ENCODE results near the gene DEUP1. TPM values are rescaled to one million over a fixed set of nuclear protein-coding genes. Genes with fewer than 3 reads are reported as not detected.
"Not testable (repeated sequence)": the region's sequence is repeated elsewhere in the genome, so short reads cannot be mapped to it uniquely, and the experiment has no call there.

Gene DEUP1
- total and polyA plus RNA-seq, 12 donors, result 0.76 TPM; not detected in 11

DNA sequence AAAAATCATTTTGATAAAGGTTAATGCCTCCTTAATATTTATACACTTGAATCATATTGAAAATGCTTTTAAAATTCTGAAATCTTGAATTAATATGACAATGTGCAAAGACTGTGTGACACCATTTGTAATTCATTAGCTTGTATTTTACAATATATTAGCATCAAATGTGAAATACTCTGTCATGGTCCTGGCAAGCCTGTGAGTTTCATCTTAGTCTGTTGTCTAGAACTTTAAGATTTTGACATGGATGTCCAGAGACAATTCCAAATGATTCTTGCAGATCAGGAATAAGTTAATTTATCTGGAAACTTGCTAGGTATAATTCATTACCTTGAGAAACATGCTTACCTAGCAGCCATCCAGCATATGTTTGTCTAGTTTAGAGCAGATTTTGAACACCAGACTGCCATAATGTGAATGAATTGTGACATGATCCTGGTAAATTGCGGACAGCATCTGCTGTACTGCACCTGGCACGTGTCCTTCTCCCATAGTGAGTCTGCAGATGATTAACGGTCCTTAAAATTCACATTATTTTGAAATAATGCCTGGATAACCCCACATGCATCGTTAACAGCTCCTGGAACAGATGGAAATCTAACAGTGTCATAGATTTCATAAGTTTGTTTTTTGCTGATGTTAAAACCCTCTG, 34.5 kb upstream of the DEUP1 start:
- ATAC-seq, result no peak
- Histone ChIP-seq H3K27me3 (no peaks in the 10 kb centered on the region), H3K36me3 (no peaks in the 10 kb centered on the region), H3K9me3 (no peaks in the 10 kb centered on the region), H3K4me1 (no peaks in the 10 kb centered on the region), H3K4me3 (no peak overlapping the region), H3K27ac (no peak overlapping the region)
- TF ChIP-seq, protein P1, sequence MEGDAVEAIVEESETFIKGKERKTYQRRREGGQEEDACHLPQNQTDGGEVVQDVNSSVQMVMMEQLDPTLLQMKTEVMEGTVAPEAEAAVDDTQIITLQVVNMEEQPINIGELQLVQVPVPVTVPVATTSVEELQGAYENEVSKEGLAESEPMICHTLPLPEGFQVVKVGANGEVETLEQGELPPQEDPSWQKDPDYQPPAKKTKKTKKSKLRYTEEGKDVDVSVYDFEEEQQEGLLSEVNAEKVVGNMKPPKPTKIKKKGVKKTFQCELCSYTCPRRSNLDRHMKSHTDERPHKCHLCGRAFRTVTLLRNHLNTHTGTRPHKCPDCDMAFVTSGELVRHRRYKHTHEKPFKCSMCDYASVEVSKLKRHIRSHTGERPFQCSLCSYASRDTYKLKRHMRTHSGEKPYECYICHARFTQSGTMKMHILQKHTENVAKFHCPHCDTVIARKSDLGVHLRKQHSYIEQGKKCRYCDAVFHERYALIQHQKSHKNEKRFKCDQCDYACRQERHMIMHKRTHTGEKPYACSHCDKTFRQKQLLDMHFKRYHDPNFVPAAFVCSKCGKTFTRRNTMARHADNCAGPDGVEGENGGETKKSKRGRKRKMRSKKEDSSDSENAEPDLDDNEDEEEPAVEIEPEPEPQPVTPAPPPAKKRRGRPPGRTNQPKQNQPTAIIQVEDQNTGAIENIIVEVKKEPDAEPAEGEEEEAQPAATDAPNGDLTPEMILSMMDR (IDR thresholded peaks at IDR 0.05), result no peak
- intact Hi-C loops (cut with DNase I), result no loop called here
- DNase-seq, result no peak
- WGBS, 2 donors, result 76 to 77% methylated on average over 4 of the region's 4 CpGs

DNA sequence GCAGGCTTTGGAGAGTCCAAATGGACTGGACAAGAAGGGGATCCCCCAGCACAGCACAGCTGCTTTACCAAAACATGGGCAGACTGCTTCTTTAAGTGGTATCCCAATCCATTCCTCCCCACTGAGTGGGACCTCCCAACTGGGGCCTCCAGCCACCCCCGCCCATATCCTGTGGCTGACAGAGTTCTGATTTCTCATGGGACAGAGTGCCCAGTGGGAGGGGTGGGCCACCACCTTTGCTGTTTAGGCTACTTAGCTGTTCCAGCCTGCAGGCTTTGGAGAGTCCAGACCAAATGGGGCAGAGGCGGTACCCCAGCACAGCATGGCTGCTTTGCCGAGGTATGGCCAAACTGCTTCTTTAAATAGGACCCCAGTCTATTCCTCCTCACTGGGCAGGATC, 26.9 kb upstream of the DEUP1 start:
- Histone ChIP-seq H3K27me3 (peaks cover 0 to 3% (median 0%) of the 10 kb centered on the region in 7 donors), H3K4me3 (no peak overlapping the region), H3K36me3 (no peaks in the 10 kb centered on the region), H3K9me3 (peaks cover 0 to 11% (median 4%) of the 10 kb centered on the region in 11 donors), H3K4me1 (no peaks in the 10 kb centered on the region), H3K27ac (no peak overlapping the region)
- WGBS, 2 donors, result 83 to 89% methylated on average over 3 of the region's 3 CpGs
- ATAC-seq (no peak), DNase-seq (no peak)
- TF ChIP-seq, protein P1 (IDR thresholded peaks at IDR 0.05), result no peak
- intact Hi-C loops (cut with DNase I), result no loop called here

DNA sequence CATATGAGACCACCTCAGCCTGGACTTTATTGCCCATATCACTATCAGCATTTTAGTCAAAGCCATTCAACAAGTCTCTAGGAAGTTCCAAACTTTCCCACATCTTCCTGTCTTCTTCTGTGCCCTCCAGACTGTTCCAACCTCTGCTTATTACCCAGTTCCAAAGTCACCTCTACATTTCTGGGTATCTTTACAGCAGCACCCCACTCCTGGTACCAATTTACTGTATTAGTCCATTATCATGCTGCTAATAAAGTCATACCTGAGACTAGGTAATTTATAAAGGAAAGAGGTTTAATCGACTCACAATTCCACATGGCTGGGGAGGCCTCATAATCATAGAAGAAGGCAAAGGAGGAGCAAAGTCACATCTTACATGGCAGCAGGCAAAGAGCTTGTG, 16.1 kb upstream of the DEUP1 start:
- H3K4me3 ChIP-seq; intact Hi-C loops (cut with DNase I); DNase-seq; H3K4me1 ChIP-seq; H3K36me3 ChIP-seq; H3K27ac ChIP-seq; H3K27me3 ChIP-seq; ATAC-seq: not testable (repeated sequence)
- WGBS, 2 donors, result 86 to 97% methylated on average over 1 of the region's 1 CpG
- peaks cover 0 to 47% (median 4%) of the 10 kb centered on the region in 11 donors for H3K9me3 ChIP-seq

DNA sequence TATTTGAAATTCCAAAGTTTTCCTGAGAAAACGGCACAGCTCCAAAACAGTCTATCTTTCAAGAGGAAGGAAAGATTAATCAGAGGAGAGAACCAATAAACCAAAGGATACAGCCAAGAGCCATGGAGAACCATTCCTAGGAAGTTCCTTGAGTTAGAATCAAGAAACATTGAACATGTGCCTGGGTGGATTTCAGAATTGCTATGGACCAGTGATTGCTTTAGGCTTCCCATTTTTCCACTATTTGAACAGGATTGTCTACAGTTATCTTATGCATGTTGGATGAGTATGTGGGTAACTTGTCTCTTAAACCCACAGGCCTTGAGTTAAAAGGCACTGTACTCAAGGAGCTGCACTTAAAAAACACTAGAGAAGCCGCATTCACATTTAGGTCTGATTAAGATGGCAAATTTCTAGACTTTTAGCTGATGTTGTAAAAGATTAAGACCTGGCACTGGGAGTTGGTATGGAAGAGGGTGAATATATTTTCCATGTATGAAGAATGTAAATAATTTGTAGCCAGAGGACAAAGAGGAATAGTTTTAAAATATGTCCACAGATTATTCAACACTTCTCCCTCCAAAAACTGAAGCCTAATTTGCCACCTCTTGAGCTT, 11.2 kb upstream of the DEUP1 start:
- intact Hi-C loops (cut with DNase I), result no loop called here
- Histone ChIP-seq H3K4me1 (no peaks in the 10 kb centered on the region), H3K27me3 (no peaks in the 10 kb centered on the region), H3K9me3 (peaks cover 0 to 32% (median 5%) of the 10 kb centered on the region in 11 donors), H3K4me3 (no peak overlapping the region), H3K27ac (no peak overlapping the region), H3K36me3 (no peaks in the 10 kb centered on the region)
- no peak for ATAC-seq
- 40 to 89% methylated on average over 2 of the region's 2 CpGs for WGBS, 2 donors
- TF ChIP-seq, protein P1 (IDR thresholded peaks at IDR 0.05), result no peak
- no peak for DNase-seq

DNA sequence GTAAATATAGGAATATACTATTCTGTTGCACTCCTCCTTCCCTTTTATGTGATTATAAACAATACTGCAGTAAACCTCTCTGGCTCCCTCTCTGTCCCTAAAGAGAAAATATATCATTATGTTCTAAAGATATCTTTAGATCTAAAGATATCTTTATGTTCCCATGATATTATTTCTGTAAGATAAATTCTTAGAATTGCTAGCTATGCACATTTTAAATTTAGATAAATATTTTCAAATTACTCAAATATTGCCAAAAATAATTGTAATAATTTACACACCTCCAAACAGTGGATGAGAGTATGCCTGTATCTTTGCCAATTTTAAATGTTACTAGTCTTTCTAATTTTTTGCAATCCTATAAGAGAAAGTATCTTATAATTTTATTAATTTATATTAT, 10.3 kb upstream of the DEUP1 start:
- DNase-seq (no peak), ATAC-seq (no peak)
- TF ChIP-seq, protein P1 (IDR thresholded peaks at IDR 0.05), result no peak
- Histone ChIP-seq H3K36me3 (no peaks in the 10 kb centered on the region), H3K27ac (no peak overlapping the region), H3K27me3 (no peaks in the 10 kb centered on the region), H3K9me3 (peaks cover 0 to 23% (median 5%) of the 10 kb centered on the region in 11 donors), H3K4me1 (no peaks in the 10 kb centered on the region), H3K4me3 (no peak overlapping the region)
- intact Hi-C loops (cut with DNase I), result no loop called here
